HG02870 (cell line): ENCODE data around the gene FNDC3A.
A peak's percentile ranks its signal among the peaks of the same experiment; 100 is the strongest.

Source experiments
- ATAC-seq: cut with Tn5 transposase; IDR thresholded peaks from one replicate; pipeline ENCODE4 v1.9.1; 2021; ENCODE audit warnings: mild to moderate bottlenecking, moderate library complexity; ENCODE audit not compliant: unreplicated experiment

The FNDC3A gene

DNA sequence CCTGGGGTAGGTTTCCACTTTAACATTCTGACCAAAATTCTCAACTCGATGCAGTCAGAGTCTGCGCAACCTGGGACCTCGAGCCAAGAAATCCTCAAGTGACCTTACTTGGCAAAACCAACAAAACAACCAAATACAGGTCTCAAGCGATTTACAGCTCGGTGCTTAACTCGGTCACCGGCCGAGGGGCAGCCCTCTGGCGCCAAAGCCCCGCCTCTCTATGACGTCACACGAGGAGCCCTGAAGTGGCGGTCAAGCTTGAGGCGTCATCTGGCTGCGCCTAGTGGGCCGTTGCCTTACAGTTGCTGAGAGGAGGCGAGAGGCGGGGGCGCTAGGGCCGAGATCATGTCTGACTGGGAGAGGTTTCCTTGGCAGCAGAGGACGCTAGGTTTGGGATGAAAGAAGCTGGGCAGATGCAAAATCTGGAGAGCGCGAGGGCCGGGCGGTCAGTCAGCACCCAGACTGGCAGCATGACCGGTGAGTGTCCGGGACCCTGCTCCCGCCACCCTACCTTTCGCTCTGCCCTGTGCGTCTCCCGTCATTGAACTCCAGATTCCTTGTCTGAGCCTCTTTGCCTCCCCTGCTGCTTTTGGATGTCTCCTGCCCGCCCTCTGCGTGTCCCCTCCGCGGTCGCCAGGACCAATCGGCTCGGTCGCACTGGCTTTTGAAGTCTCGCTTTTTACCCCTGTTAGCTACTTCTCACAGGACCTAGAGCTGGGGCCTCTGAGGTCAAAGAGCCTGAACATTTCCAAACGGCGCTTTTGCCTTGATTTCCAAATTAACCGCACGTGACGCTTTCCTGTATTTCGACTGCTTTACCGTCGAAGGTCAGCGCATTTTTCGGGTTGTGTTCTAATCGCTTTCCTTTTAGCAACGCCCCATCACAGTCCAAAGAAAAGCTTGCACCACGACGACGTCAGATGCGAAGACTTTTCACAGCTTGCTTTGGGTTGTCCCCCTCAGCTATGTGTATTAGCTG, 272.2 kb downstream of the FNDC3A start, which contains the start of gene CDADC1:
Gene CDADC1, plus strand, starts transcription at position 283 of the 979 bp plus-strand sequence. Its CDS starts 113 bp downstream, at position 396.
- peak; percentile 95 for ATAC-seq

DNA sequence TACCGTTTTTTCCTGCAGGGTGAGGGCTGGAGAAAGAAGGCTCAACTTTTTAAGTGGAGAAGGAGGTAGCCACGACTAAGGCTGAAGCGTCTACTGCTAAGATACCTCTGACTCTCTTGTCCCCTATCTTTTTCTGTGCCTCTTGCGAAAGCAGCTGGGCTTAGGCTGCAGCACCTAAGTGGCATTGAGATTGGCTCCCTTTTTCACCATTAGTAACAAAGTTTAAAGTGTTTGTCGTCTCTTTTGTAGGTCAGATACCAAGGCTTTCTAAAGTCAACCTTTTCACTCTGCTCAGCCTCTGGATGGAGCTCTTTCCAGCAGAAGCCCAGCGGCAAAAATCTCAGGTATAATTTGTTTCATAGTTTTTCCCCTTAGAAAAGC, 272.9 kb downstream of the FNDC3A start:
- ATAC-seq, result no peak

DNA sequence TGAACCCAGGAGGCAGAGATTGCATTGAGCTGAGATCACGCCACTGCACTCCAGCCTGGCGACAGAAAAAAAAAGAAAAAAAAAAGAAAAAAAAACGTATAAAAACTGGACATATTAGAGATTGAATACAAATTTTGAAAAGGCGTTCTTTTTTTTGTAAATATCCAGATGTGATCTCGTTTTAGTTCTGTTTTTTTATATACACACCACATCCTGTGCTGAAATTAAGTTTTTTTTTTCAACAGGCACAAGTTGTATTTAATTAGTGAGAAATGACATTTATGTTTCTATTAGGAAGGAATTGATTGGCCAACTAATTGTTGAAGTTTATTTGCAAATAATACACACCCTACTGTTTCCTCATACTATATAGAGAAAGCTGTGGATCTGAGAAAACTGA, 275.6 kb downstream of the FNDC3A start:
- ATAC-seq, result no peak

DNA sequence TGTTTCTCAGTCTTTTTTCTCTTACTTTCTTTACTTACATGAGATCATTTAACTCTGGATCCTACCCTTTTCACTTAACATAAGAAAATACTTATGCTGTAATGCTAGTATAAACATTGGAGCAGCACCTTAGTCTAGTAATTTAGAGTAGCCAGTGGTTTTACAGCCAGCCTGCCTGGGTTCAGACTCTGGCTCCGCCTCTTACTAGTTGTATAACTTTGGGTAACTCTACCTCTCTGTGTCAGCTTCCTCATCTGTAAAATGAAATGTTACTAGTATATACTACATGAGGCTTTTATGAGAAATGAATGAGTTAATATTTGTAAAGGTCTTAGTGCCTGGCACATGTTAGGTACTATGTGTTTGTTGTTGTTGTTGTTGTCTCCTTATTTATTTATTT, 277.6 kb downstream of the FNDC3A start:
- no peak for ATAC-seq

DNA sequence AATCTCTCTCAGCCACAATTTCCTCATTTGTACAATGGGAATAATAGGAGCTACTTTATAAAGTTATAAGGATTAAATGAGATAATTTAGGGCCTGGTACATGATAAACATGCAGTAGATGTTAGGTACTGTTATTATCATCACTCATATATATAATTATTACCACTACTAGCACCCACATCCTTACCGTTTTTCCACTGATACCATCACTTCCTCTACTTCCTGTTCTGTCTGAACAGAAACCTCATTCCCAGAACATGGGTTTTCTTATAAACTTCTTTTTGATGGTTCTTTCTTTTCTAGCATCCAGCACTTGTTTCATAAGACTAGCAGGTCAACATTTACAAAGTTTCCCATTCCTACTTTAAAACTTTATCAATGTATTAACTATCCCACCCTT, 278.3 kb downstream of the FNDC3A start:
- ATAC-seq, result no peak

DNA sequence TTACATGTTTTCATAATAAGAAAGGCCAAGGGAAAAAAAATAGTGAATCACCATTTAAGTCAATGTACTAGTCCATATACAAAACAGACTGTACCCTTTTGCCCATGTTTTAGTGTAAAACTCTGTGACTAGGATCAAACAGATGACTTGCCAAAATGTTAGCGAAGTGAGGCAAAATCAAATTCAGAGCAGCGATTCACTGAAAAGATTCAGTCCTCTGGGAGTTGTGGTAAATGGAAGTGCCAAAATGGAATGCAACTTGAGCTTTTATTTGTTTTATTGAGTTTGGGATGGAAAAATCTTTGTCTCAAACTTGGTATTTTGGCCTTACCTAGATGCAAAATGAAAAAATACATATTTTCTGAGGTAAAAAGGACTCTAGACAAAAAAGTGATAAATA, 281.1 kb downstream of the FNDC3A start:
- ATAC-seq, result no peak

DNA sequence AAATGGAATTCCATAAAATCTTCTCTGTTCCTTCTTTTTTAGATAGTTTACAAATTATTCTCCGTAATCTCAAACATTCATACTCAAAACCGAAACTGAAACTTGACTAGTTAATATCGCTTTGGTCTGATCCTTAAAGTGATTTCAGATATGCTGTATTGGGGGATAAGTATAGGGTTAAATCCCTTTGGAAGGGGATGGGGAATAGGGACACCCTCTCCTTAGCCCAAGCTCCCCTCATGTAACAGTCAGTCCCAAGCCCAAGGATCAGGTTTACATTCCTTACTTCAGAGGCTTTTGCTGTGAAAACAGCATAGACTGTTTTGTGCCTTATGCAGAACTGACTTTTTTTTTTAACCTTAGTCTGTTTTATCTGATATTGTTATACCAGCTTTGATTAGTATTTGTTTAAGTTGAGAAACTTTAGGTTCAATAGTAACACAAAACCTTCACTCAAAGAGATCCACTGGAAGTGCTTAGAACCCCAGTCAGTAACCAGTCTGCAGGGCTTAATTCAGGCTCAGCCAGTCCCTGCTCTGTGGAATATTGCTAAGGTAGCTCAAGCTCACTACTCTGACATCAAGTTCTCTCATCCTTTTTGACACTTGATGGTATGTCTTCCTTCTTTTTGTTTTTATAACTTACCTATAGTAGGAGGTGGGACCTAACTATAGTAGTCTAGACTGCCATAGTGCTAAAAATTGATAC, 282.5 kb downstream of the FNDC3A start:
- no peak for ATAC-seq
